ENCODE measurements around the gene RFC2. TPM values are rescaled to one million over a fixed set of nuclear protein-coding genes. Genes with fewer than 3 reads are reported as not detected.
A peak's percentile ranks its signal among the peaks of the same experiment; 100 is the strongest.
"Not testable (repeated sequence)": the region's sequence is repeated elsewhere in the genome, so short reads cannot be mapped to it uniquely, and the experiment has no call there.

Gene RFC2
- total RNA-seq, 2 experiments from 2014 or later: 80.8 to 81.1 TPM

- POLR2A ChIA-PET, DNase-seq, H3K27me3 Mint-ChIP-seq, CTCF ChIA-PET, H3K27ac Mint-ChIP-seq, H3K9me3 Mint-ChIP-seq: not testable (repeated sequence)
- H3K36me3 Mint-ChIP-seq: peaks cover 20% of the 10 kb centered on the region
- peak overlapping the region; percentile 98 for H3K4me3 Mint-ChIP-seq
- intact Hi-C loops (cut with micrococcal nuclease): loop anchor here (2.0 kb wide), 2 partner anchors 15 to 173 kb away; partner anchors contain the start of gene LIMK1
- peaks cover 18% of the 10 kb centered on the region for H3K4me1 Mint-ChIP-seq (ENCODE audit: low read depth)
Measured at GRCh38 chr7:74255461-74255860, 1.3 kb upstream of the RFC2 start.

- peaks cover 24% of the 10 kb centered on the region for H3K36me3 Mint-ChIP-seq
- DNase-seq: peak; percentile 27
- ChIA-PET CTCF (interaction anchor here (1.0 kb wide), 1 partner anchor 48 kb away, joined by 4 read pairs; no protein-coding TSS in a partner anchor), POLR2A (no interaction called here)
- intact Hi-C loops (cut with micrococcal nuclease): loop anchor here (1.0 to 5.0 kb wide), 5 partner anchors 16 to 402 kb away; partner anchors contain the start of genes GTF2I and LIMK1
- H3K9me3 Mint-ChIP-seq: no peaks in the 10 kb centered on the region
- H3K27me3 Mint-ChIP-seq: no peaks in the 10 kb centered on the region
- H3K4me3 Mint-ChIP-seq: peak overlapping the region; percentile 98
- peaks cover 18% of the 10 kb centered on the region for H3K4me1 Mint-ChIP-seq (ENCODE audit: low read depth)
- H3K27ac Mint-ChIP-seq: peak overlapping the region; percentile 94
Measured at GRCh38 chr7:74254858-74255379, 720 bp upstream of the RFC2 start.

GRCh38 chr7:74253835-74254128 lies 417 bp downstream of the RFC2 start:
- no peaks in the 10 kb centered on the region for H3K27me3 Mint-ChIP-seq
- ChIA-PET CTCF (interaction anchor here (0.8 kb wide), 1 partner anchor 47 kb away, joined by 4 read pairs; no protein-coding TSS in a partner anchor), POLR2A (no interaction called here)
- H3K4me3 Mint-ChIP-seq: peak overlapping the region; percentile 98
- intact Hi-C loops (cut with micrococcal nuclease): loop anchor here (1.0 to 5.0 kb wide), 5 partner anchors 17 to 404 kb away; partner anchors contain the start of genes GTF2I and LIMK1
- no peak for DNase-seq
- peaks cover 33% of the 10 kb centered on the region for H3K36me3 Mint-ChIP-seq
- peak overlapping the region; percentile 94 for H3K27ac Mint-ChIP-seq
- peaks cover 21% of the 10 kb centered on the region for H3K4me1 Mint-ChIP-seq (ENCODE audit: low read depth)
- H3K9me3 Mint-ChIP-seq: no peaks in the 10 kb centered on the region

GRCh38 chr7:74253331-74253730 lies 868 bp downstream of the RFC2 start:
- Mint-ChIP-seq H3K27ac (peak overlapping the region; percentile 94), H3K9me3 (no peaks in the 10 kb centered on the region), H3K36me3 (peaks cover 36% of the 10 kb centered on the region), H3K4me1 (ENCODE audit: low read depth) (peaks cover 21% of the 10 kb centered on the region), H3K4me3 (peak overlapping the region; percentile 98), H3K27me3 (no peaks in the 10 kb centered on the region)
- CTCF ChIA-PET: interaction anchor here (0.8 to 1.5 kb wide), 2 partner anchors 47 to 148 kb away, joined by 4 to 10 read pairs; no protein-coding TSS in a partner anchor
- intact Hi-C loops (cut with micrococcal nuclease): loop anchor here (5.0 kb wide), 2 partner anchors 149 to 404 kb away; partner anchors contain the start of gene GTF2I
- POLR2A ChIA-PET: no interaction called here
- peak; percentile 16 for DNase-seq

- peak overlapping the region; percentile 98 for H3K4me3 Mint-ChIP-seq
- no peaks in the 10 kb centered on the region for H3K9me3 Mint-ChIP-seq
- ChIA-PET CTCF (interaction anchor here (0.8 to 1.5 kb wide), 2 partner anchors 46 to 149 kb away, joined by 4 to 10 read pairs; no protein-coding TSS in a partner anchor), POLR2A (no interaction called here)
- peaks cover 39% of the 10 kb centered on the region for H3K36me3 Mint-ChIP-seq
- no peaks in the 10 kb centered on the region for H3K27me3 Mint-ChIP-seq
- peak overlapping the region; percentile 42 for H3K27ac Mint-ChIP-seq
- peaks cover 21% of the 10 kb centered on the region for H3K4me1 Mint-ChIP-seq (ENCODE audit: low read depth)
- intact Hi-C loops (cut with micrococcal nuclease): loop anchor here (5.0 kb wide), 2 partner anchors 149 to 404 kb away; partner anchors contain the start of gene GTF2I
- no peak for DNase-seq
Measured at GRCh38 chr7:74252893-74253292, 1.3 kb downstream of the RFC2 start.

GRCh38 chr7:74249058-74249457 lies 5.1 kb downstream of the RFC2 start:
- CTCF ChIA-PET; intact Hi-C loops (cut with micrococcal nuclease); H3K4me3 Mint-ChIP-seq; H3K9me3 Mint-ChIP-seq; DNase-seq; POLR2A ChIA-PET; H3K27me3 Mint-ChIP-seq; H3K27ac Mint-ChIP-seq: not testable (repeated sequence)
- H3K4me1 Mint-ChIP-seq (ENCODE audit: low read depth): peaks cover 18% of the 10 kb centered on the region
- H3K36me3 Mint-ChIP-seq: peaks cover 51% of the 10 kb centered on the region

- Mint-ChIP-seq H3K27me3 (no peaks in the 10 kb centered on the region), H3K27ac (no peak overlapping the region), H3K4me1 (ENCODE audit: low read depth) (peaks cover 14% of the 10 kb centered on the region), H3K4me3 (no peak overlapping the region), H3K36me3 (peaks cover 52% of the 10 kb centered on the region), H3K9me3 (no peaks in the 10 kb centered on the region)
- intact Hi-C loops (cut with micrococcal nuclease): no loop called here
- ChIA-PET POLR2A (interaction anchor here (0.7 kb wide), 1 partner anchor 65 kb away, joined by 3 read pairs; no protein-coding TSS in a partner anchor), CTCF (interaction anchor here (0.6 kb wide), 1 partner anchor 42 kb away, joined by 3 read pairs; no protein-coding TSS in a partner anchor)
- DNase-seq: no peak
Measured at GRCh38 chr7:74248156-74248555, 6.0 kb downstream of the RFC2 start.

- Mint-ChIP-seq H3K27ac (no peak overlapping the region), H3K9me3 (no peaks in the 10 kb centered on the region), H3K4me3 (no peak overlapping the region), H3K27me3 (no peaks in the 10 kb centered on the region), H3K36me3 (peaks cover 53% of the 10 kb centered on the region), H3K4me1 (ENCODE audit: low read depth) (peaks cover 7% of the 10 kb centered on the region)
- DNase-seq: no peak
- ChIA-PET POLR2A (no interaction called here), CTCF (no interaction called here)
- intact Hi-C loops (cut with micrococcal nuclease): no loop called here
Measured at GRCh38 chr7:74246497-74246896, 7.7 kb downstream of the RFC2 start.

GRCh38 chr7:74242122-74242443 lies 12.1 kb downstream of the RFC2 start:
- Mint-ChIP-seq H3K27me3 (no peaks in the 10 kb centered on the region), H3K36me3 (peaks cover 36% of the 10 kb centered on the region), H3K4me1 (ENCODE audit: low read depth) (no peaks in the 10 kb centered on the region), H3K27ac (no peak overlapping the region), H3K9me3 (no peaks in the 10 kb centered on the region), H3K4me3 (no peak overlapping the region)
- intact Hi-C loops (cut with micrococcal nuclease): no loop called here
- ChIA-PET POLR2A (no interaction called here), CTCF (interaction anchor here (2.1 kb wide), 1 partner anchor 159 kb away, joined by 8 read pairs; no protein-coding TSS in a partner anchor)
- no peak for DNase-seq

GRCh38 chr7:74240482-74240881 lies 13.7 kb downstream of the RFC2 start:
- ChIA-PET CTCF (interaction anchor here (2.1 kb wide), 1 partner anchor 161 kb away, joined by 8 read pairs; no protein-coding TSS in a partner anchor), POLR2A (no interaction called here)
- no peak for DNase-seq
- Mint-ChIP-seq H3K9me3 (no peaks in the 10 kb centered on the region), H3K4me1 (ENCODE audit: low read depth) (no peaks in the 10 kb centered on the region), H3K4me3 (no peak overlapping the region), H3K27me3 (no peaks in the 10 kb centered on the region), H3K27ac (no peak overlapping the region), H3K36me3 (peaks cover 34% of the 10 kb centered on the region)
- intact Hi-C loops (cut with micrococcal nuclease): no loop called here

- H3K36me3 Mint-ChIP-seq: peaks cover 38% of the 10 kb centered on the region
- no peaks in the 10 kb centered on the region for H3K4me1 Mint-ChIP-seq (ENCODE audit: low read depth)
- no peaks in the 10 kb centered on the region for H3K9me3 Mint-ChIP-seq
- intact Hi-C loops (cut with micrococcal nuclease): no loop called here
- ChIA-PET POLR2A (interaction anchor here (0.5 kb wide), 1 partner anchor 173 kb away, joined by 3 read pairs; no protein-coding TSS in a partner anchor), CTCF (interaction anchor here (1.2 kb wide), 1 partner anchor 164 kb away, joined by 3 read pairs; no protein-coding TSS in a partner anchor)
- no peak overlapping the region for H3K4me3 Mint-ChIP-seq
- H3K27me3 Mint-ChIP-seq: no peaks in the 10 kb centered on the region
- DNase-seq: no peak
- H3K27ac Mint-ChIP-seq: no peak overlapping the region
Measured at GRCh38 chr7:74236284-74236683, 17.9 kb downstream of the RFC2 start.

- no peak overlapping the region for H3K27ac Mint-ChIP-seq
- H3K4me3 Mint-ChIP-seq: no peak overlapping the region
- no peaks in the 10 kb centered on the region for H3K4me1 Mint-ChIP-seq (ENCODE audit: low read depth)
- DNase-seq: no peak
- CTCF ChIA-PET: interaction anchor here (1.2 kb wide), 1 partner anchor 165 kb away, joined by 3 read pairs; no protein-coding TSS in a partner anchor
- H3K9me3 Mint-ChIP-seq: no peaks in the 10 kb centered on the region
- H3K36me3 Mint-ChIP-seq: peaks cover 41% of the 10 kb centered on the region
- H3K27me3 Mint-ChIP-seq: no peaks in the 10 kb centered on the region
- intact Hi-C loops (cut with micrococcal nuclease): no loop called here
- POLR2A ChIA-PET: no interaction called here
Measured at GRCh38 chr7:74235518-74236268, 18.5 kb downstream of the RFC2 start.

All from activated CD4-positive, alpha-beta memory T cell treated with anti-CD3 and anti-CD28 coated beads for 36 hours (primary cell).